IPS-18c (cell line): ENCODE data around the gene CCDC107.
"Not testable (repeated sequence)": the region's sequence is repeated elsewhere in the genome, so short reads cannot be mapped to it uniquely, and the experiment has no call there.

ENCODE experiments used
- H3K4me3 ChIP-seq: 2 replicates; pipeline ENCODE4 v1.7.0; 2013; ENCODE audit warnings: low read depth, mild to moderate bottlenecking, low read length, moderate library complexity; ENCODE audit not compliant: insufficient read depth
- H3K9me3 ChIP-seq: one replicate; pipeline ENCODE4 v1.6.1; 2013; ENCODE audit warnings: mild to moderate bottlenecking, low read length, moderate library complexity; ENCODE audit not compliant: control insufficient read depth, insufficient read depth

The CCDC107 gene

DNA sequence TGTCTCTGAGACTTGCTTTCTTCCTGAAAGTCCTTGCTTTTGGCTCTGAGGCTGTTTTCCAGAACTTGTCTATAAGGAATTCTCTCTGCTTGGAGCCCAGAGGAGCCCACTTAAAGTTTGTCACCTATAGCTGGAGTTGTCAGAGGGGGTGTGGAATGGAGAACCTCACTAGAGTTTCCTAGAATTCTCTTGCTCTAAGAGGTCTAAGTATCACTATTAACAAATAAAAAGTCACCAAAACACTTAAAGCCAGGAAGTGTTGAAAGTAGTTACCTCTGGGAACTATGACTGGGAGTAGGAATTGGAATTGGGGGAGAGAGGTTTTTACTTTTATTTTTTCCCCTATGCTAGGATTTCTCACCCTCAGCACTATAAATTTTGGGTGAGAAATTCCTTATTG is 22.4 kb upstream of the CCDC107 start:
- Histone ChIP-seq H3K9me3 (no peaks in the 10 kb centered on the region), H3K4me3 (no peak overlapping the region)

DNA sequence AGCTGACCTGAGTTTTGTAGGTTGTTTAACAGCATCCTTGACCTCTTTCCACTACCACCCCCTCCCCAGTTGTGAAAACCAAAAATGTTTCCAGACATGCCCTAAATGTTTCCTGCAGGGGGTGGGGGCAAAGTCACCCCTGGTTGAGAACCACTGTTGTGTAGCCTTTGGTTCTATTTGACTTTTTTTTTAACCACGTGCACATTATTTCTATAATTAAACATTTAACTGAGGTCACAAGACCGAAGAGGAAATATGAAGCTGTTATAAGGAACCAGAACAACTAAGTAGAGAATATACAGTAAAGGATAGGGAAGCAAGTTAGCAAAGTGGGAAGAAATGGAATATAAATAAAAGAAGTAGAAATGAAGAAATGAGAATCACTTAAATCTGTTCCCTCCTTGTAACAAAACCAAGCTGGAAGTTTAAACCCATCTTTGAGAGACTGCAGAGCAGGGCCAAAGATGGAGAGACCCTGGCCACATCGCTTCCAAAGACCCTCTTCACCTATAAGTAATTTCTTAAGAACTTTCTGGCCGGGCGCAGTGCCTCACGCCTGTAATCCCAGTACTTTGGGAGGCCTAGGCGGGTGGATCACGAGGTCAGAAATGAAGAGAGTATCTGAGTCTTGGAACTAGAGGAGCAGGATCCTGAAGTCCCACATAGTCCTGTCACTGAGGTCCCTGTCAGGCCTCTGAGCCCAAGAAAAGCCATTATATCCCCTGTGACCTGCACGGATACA is 21.8 kb upstream of the CCDC107 start:
- Histone ChIP-seq H3K9me3 (no peaks in the 10 kb centered on the region), H3K4me3 (no peak overlapping the region)

DNA sequence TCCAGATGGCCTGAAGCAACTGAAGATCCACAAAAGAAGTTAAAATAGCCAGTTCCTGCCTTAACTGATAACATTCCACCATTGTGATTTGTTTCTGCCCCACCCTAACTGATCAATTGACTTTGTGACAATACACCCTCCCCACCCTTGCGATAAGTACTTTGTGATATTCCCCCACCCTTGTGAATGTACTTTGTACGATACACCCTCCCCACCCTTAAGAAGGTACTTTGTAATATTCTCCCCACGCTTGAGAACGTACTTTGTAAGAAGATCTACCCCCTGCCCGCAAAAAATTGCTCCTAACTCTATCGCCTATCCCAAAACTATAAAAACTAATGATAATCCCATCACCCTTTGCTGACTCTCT is 21.2 kb upstream of the CCDC107 start:
- not testable (repeated sequence) for H3K9me3 ChIP-seq

DNA sequence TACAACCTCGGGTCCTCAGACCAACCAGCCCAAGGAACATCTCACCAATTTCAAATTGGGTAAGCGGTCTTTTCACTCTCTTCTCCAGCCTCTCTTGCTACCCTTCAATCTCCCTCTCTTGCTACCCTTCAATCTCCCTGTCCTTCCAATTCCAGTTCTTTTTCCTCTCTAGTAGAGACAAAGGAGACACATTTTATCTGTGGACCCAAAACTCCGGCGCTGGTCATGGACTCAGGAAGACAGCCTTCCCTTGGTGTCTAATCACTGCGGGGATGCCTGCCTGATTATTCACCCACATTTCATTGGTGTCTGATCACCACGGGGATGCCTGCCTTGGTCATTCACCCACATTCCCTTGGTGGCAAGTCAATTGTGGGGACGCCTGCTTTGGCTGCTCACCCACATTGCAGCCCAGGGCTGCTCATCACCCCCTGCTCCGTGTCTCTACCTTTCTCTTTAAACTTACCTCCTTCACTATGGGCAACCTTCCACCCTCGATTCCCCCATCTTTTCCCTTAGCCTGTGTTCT is 20.6 kb upstream of the CCDC107 start:
- not testable (repeated sequence) for H3K9me3 ChIP-seq, H3K4me3 ChIP-seq

More for the DNA sequence above, 21.2 kb upstream of the CCDC107 start:
- H3K4me3 ChIP-seq, result not testable (repeated sequence)

DNA sequence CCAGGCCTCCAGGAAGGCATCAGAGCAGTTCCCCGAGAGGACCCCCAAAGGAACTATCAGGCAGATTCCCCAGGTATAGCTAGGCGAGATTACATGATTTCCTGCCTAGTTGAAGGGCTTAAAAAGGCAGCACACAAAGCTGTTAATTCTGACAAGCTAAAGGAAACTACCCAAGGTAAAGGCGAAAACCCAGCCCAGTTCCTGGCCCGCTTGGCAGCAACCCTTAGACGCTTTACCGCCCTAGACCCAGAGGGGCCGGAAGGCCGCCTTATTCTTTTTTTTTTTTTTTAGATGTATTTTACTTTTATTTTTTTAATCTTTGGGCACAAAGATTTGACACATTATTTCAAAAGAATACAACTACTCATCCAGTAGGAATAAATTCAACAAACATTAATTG is 19.3 kb upstream of the CCDC107 start:
- not testable (repeated sequence) for H3K4me3 ChIP-seq

DNA sequence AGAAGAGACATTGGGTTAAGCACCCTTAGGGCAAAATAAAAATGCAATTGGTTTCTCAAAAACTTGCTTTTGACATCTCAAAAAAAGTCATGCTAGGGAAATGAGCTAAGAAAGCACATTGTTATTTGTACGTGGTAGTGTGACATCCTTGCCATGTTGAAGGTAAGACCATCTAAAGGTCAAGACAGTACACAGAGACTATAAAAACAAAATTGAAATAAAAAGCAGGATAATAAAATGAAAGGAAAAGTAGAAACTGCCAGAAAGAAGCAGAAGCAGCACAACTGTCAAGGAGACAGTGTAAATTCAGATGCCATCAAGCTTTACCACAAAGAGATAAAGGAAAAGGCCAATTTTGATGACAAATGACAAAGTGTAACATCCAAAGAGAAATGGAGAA is 18.9 kb upstream of the CCDC107 start:
- H3K9me3 ChIP-seq, H3K4me3 ChIP-seq: not testable (repeated sequence)

More for the DNA sequence above, 19.3 kb upstream of the CCDC107 start:
- H3K9me3 ChIP-seq, result not testable (repeated sequence)

DNA sequence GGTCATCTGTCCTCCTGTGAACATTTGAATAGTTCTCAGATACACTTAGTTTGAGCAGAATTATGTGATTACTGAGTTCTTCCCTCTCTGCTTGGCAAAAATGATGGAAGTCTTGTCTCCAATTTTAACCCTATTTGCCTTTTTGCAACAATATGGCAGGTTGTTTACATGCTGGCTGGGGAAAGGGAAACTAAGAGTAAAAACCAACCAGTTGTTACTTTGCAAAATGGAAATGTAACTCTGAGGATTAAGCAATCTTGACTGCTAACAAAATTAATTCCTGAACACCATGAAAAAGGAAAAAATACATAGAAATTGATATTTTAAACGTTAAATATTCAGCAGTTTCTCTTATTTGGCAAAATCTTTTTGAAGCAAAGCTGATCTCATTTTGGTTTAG is 18.5 kb upstream of the CCDC107 start:
- H3K4me3 ChIP-seq, result no peak overlapping the region
- H3K9me3 ChIP-seq, result no peaks in the 10 kb centered on the region

DNA sequence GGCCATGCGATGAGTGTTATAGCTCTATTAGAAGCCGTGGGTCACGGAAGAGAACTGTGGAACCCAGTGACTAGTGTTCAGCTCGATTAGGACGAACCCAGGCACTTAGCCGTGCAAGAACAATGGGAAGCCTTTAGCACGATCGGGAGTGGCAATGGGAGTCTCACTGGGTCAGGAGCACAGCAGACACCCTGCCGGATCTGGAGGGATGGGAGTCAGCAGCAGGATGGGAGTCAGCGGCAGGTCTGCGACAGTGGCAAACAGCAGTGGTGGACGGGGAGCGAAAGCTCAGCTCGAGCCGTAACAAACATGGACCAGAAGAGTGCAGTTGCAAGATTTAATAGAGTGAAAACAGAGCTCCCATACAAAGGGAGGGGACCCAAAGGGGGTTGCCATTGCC is 17.7 kb upstream of the CCDC107 start:
- not testable (repeated sequence) for H3K4me3 ChIP-seq, H3K9me3 ChIP-seq

DNA sequence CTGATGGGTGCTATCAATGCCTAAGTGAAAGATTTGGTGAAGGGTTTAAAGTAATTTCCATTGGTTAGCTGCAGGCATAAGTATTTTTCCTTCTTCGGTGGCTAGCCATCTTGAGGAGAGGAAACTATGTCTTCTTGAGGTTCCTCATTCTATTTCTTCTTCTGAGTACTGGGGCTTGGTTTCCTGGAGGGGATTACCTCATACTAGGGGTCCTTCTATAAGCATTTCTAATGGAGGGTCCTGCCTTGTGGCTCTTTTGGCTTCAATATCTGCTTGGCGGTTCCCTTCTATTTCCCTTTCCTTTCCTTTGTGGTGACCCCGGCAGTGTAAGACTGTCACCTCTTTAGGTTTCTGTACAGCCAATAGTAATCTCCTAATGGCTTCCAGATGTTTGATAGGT is 16.6 kb upstream of the CCDC107 start:
- H3K9me3 ChIP-seq, H3K4me3 ChIP-seq: not testable (repeated sequence)

DNA sequence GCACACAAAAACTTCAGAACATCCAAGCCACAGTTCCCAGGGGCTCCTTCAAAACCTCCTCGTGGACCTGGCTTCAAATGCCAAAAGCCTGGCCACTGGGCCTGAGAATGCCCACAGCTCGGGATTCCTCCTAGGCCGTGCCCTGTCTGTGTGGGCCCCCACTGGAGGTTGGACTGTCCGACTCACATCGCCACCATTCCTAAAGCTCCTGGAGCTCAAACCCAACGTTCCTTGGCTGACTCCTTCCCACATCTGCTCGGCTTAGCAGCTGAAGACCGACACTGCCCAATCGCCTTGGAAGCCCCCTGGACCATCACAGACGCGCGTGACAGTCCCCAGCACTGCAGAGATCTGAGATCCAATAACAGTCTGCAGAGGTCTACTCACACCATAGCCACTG is 15.0 kb upstream of the CCDC107 start:
- H3K9me3 ChIP-seq, result no peaks in the 10 kb centered on the region
- no peak overlapping the region for H3K4me3 ChIP-seq

DNA sequence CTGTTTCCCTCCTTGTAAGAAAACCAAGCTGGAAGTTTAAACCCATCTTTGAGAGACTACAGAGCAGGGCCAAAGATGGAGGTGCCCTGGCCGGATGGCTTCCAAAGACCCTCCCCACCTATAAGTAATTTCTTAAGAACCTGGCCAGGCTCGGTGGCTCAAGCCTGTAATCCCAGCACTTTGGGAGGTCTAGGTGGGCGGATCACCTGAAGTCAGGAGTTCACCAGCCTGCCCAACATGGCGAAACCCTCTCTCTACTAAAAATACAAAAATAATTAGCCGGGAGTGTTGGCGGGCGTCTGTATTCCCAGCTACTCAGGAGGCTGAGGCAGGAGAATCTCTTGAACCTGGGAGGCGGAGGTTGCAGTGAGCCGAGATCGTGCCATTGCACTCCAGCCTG is 12.4 kb upstream of the CCDC107 start:
- H3K9me3 ChIP-seq, result not testable (repeated sequence)
- peak overlapping the region; percentile 82; the same call in 1 of the 2 replicates for H3K4me3 ChIP-seq

DNA sequence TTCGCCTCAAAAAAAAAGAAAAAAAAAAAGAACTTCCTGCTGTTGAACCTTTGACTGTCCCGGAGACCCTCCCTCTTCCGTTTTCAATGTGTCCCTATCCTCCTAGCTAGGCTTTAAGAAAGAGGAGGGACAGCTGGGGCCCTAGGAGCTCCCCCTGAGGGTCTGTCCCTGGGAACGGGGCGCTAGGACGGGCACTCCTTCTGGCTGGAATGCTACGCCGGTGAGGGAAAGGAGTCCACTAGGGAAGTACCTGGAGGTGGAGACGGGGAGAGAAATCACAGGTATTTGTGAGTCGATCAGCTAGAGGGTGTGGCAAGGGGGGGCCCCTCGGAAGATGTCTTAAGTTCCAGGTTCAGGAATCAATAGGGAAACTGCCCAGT is 11.9 kb upstream of the CCDC107 start:
- Histone ChIP-seq H3K9me3 (no peaks in the 10 kb centered on the region), H3K4me3 (peak overlapping the region; percentile 82)

DNA sequence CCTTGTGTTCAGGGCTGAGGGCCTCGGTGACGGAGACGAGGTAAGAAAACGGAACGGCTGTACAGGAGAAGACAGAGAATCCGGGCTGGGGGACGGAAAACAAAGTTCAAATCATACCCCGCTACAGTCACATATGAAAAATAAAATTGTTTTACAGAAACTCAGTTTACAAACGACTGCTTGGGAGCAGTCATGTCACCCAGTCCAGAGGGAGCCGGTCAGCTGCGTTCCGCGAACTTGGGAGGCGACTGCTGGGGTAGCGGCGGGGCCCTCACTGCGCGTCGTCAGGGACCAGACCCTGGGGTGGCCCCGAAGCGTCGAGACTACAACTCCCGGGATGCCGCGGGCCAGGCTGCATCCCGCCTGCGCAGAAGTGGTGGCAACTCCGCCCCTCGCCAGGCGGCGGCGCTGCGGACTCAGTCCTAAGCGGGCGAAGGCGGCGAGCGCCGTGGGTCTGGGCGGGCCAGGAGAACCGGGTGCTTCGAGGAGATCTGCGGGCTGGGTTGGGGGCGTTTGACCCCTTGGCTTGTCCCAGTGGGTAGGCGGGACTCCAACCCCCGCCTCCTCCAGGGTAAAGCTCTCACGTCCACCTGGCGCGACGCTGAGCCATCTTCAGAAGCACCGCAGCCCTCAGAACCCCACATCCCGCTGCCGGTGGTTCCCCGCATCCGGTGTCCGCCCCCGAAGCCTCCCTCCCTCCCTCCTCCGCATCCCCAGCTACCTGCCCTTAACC is 11.4 kb upstream of the CCDC107 start:
- peak overlapping the region; percentile 82 for H3K4me3 ChIP-seq
- no peaks in the 10 kb centered on the region for H3K9me3 ChIP-seq

DNA sequence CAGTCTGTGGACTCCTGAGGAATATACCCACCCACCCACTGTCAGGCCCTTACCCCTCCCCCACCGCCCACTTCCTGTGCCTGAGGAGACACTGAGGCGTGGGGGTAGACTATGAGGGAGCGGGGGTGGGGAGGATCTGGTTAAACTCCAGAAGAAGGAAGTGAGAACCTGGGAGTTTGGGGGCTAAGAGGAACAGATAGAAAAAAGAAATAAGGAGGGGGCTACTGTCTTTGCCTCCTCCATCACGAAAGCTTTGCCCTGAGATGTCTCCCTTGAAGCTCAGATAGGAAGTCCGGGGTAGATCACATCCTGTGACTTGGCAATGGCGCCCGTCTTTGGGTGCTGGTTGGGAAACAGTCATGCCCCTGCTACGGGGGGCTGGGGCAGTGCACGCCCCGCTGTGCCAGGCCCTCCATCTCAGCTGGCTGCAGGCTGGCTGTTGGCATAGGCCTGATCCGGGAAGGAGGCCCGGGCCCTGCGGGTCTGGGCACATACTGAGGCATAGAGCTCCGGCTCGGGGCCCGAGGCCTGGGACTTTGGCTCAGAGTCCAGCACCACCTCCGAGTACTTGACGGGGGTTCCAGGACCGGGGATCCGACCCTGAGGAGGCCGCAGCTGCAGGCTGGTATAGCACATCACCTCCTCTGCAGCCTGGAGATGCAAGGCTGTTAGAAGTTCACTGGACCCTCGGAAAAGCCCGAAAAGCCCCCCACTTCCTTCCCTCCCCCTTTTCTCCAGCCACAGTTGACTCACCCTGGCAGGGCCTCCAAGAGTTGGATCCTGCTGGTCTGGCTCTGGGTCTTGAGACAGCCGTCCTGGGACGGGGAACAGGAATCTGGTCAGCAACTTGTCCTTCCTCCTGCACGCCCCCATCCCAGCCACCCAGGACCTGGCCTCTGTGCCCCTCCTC is 8.4 kb upstream of the CCDC107 start:
- Histone ChIP-seq H3K4me3 (no peak overlapping the region), H3K9me3 (no peaks in the 10 kb centered on the region)

DNA sequence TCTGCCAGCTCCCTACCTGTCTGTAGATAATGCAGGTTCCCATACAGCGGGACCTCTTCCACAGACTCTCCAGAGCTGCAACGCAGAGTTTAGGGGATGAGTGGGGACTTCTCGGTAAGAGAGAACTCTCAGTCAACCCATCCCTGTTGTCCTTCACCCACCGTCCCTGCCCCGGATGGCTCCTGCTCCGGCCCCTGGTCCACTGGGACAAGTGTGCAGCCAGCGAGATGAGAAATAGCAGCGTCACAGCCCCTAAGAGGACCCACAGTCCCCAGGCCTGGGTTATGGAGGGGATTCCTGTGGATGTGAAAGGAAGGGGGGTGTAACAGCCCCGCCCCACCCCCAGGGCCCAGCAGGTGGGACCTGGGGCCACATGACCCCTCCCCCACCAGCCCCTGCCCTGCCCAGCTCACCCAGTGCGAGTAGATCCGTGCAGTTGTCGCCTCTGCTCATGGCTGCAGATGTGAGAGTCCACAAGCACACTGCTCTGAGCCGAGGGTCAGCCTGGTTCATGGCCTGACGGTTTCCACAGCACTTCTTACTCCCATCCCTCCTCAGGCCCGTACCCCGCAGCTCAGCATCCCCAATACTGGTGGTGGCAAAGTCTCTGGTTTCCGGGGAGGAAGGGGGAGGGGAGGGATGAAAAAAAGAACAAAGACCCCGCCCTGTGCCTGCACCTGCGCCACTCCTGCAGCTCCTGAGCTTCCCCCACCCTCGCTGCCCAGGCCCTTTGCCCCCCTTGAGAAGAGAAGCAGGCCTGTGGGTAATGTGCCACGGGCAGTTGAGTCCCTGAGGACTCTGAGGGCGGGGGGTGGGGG is 7.5 kb upstream of the CCDC107 start, which contains the start of gene SIT1:
Gene SIT1, minus strand, starts transcription at position 591 of the 818 bp plus-strand sequence. Its CDS starts 78 bp downstream, at position 513.
- H3K9me3 ChIP-seq, result no peaks in the 10 kb centered on the region
- peak within 1 kb of the TSS; percentile 16; the same call in 1 of the 2 replicates for H3K4me3 ChIP-seq

DNA sequence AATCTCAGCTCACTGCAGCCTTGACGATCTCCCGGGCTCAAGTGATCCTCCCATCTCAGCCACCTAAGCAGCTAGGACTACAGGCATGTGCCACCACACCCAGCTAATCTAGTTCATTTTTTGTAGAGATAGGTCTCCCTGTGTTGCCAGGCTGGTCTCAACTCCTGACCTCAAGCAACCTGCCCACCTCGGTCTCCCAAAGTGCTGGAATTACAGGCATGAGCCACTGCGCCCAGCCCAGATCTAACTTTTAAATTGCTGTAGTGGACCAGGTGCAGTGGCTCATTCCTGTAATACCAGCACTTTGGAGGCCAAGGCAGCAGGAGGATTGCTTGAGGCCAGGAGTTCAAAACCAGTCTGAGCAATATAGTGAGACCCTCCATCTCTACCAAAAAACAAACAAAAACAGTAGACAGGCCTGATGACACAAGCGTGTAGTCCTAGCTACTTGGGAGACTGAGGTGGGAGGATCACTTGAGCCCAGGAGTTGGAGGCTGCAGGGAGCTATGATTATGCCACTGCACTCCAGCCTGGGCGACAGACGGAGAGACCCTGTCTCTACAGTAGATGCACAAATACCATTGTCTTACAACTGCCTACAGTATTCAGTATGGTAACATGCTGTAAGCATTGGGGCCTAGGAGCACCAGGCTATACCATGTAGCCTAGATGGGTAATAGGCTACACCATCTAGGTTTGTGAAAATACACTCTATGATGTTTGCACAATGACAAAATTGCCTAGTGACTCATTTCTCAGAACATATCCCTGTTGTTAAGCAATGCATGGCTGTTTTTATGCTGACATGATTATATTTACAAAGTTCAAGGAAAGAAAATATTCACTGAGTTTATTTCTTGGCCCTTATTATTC is 5.9 kb upstream of the CCDC107 start:
- Histone ChIP-seq H3K9me3 (no peaks in the 10 kb centered on the region), H3K4me3 (no peak overlapping the region)
